GM12873 (cell line): ENCODE measurements around the gene LRG1.

ENCODE experiments used
- TF ChIP-seq, protein P1 (sequence below): IDR thresholded peaks from 2 replicates; pipeline ENCODE4 v1.5.1; 2012; ENCODE audit warnings: low read depth, mild to moderate bottlenecking, moderate library complexity, low read length, control low read depth; ENCODE audit not compliant: insufficient read depth; ENCODE audit errors: missing control alignments

The LRG1 gene

DNA sequence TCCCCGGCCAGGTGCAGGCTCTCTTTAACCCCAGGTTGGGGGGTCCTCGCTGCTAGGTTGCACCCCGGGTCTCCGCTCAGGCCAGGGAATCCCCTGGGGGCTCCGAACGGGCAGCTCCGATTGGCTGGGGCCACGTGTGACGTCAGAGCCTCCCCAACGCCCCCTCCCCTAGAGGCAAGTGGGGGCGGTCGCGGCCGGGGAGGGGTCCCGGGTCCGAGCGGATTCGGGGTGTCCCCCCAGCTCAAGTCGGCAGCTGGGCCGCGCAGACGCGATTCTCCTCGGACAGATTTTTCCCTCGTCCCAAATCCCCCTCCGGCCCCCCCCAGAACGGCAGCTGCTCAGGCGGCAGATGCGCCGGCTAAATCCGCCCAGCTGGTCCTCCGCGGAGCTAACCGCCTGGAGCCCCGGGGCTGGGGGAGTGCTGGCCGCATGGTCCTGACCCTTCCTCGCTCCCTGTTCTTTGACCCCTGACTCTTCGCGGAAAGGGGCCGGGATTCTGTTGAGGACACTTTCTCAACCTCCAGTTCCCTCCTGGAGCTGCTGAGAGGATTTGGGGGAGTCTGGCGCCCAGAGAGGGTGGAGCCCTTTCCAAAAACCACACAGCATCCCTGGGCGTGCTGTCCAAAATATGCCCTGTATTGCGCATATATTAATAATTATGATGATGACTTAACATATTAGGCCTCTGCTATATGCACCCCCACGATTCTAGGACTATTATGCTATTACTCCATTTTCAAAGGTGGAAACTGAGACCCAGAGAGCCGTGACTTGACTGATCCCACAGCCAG is 45.0 kb upstream of the LRG1 start:
- TF ChIP-seq, protein P1, sequence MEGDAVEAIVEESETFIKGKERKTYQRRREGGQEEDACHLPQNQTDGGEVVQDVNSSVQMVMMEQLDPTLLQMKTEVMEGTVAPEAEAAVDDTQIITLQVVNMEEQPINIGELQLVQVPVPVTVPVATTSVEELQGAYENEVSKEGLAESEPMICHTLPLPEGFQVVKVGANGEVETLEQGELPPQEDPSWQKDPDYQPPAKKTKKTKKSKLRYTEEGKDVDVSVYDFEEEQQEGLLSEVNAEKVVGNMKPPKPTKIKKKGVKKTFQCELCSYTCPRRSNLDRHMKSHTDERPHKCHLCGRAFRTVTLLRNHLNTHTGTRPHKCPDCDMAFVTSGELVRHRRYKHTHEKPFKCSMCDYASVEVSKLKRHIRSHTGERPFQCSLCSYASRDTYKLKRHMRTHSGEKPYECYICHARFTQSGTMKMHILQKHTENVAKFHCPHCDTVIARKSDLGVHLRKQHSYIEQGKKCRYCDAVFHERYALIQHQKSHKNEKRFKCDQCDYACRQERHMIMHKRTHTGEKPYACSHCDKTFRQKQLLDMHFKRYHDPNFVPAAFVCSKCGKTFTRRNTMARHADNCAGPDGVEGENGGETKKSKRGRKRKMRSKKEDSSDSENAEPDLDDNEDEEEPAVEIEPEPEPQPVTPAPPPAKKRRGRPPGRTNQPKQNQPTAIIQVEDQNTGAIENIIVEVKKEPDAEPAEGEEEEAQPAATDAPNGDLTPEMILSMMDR, result no peak

- TF ChIP-seq, protein P1, result no peak
These were observed 44.3 kb upstream of the LRG1 start for GRCh38 chr19:4583961-4584669.

DNA sequence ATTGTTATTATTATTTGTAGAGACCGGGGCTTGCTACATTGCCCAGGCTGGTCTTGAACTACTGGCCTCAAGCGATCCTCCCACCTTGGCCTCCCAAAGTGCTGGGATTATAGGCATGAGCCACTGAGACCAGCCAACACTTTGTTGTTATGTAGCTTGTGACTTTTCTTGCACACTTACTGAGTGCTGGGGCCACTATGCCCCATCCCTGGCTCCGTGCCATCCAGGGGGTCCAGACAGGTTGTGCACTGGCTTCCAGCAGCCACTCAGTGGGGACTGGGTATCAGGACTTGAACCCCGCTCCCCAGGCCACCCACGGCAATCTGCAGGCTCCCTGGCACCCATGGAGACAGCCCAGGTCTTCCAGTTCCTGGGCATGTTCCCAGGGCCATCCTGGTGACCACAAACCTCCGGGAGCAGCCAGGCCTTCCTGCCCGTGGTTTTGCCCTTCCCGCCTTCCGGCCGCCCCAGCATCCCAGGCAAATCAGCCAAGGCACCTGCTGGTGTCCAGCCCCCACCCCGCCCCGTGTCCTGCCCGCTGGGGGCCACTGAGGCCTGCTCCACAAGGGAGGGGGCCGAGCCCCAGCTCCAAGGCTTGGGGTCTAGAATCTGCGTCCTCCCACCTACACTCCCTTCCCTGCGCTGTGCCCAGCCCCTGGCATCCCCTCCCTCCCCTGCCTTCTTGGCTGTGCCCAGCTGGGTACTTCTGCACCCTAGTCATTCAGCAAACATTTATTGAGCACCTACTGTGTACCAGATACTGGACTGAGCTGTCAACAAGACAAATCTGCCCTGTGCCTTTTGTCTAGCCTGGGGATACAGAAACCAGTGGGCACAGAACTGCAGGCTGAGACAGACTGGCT is 43.4 kb upstream of the LRG1 start:
- TF ChIP-seq, protein P1, result no peak

DNA sequence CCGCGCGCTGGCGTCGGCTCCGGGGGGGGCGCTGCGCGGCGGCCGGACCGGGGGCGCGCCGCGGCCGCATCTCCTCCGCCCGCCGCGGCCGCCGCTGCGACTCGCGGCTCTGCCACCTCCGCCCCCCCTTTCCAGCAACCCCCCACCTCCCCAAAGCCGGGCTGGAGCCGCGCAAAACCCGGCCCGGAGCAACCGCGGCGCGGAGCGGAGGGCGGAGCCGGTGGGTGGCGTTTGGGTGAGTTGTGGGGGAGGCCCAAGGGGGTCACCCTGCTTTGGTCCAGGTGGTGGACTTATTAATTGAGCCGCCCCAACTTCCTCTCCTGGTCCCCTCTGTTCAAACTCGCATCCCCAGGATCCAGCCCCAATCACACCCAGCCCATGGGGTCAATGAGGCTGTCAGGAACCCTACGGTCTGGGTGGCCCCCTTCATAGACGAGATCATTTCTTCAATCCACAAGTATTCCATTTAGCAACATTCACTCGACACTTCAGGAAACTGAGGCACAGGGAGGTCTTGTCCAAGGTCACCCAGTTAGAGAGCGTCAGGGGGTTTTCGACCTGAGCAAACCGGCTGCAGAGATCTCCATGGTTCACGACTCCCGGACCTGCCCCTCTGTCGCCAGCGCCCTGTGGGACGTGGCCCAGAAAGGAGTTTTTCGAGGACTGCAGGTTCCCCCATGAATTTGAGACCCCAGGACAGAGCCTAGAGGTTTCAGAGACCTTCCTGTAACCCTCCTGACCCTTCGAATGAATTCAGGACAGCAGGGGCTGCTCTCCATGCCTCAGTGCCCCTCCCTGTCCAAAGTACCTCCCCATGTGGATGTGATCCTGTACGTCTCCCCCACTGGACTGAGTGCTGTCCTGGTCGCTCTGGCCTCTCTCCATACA is 42.1 kb upstream of the LRG1 start:
- TF ChIP-seq, protein P1, result no peak

GRCh38 chr19:4580961-4581665 is 41.3 kb upstream of the LRG1 start:
- TF ChIP-seq, protein P1, result no peak
